ENCODE results near the gene NALCN.

- TF ChIP-seq CTCF (IDR thresholded peaks at IDR 0.05 in 8 of 11, conservative IDR thresholded peaks at IDR 0.05 in 3 of 11) (no peak), POLR2AphosphoS5 (IDR thresholded peaks at IDR 0.05) (no peak)
Measured at GRCh38 chr13:101271681-101272245, 144.5 kb downstream of the NALCN start.
